Gastrocnemius medialis (tissue), 4 donors: ENCODE results near the gene MBTPS1. TPM values are rescaled to one million over a fixed set of nuclear protein-coding genes. Genes with fewer than 3 reads are reported as not detected.

Experiments
- ATAC-seq, 2 donors: fragments of 150-250 bp; one replicate each; pipeline ENCODE4 v1.9.1; 2016
- DNase-seq, 2 donors: peaks; one replicate each; pipeline ENCODE4 v3.0.0-alpha.2; 2019
- H3K27ac ChIP-seq, 4 donors: fragments of 200-600 bp; sonication (generic); 1 replicate in 1 of 4; 2 replicates in 3 of 4; pipeline ENCODE4 v1.5.1; 2016 to 2018; ENCODE audit warnings: mild to moderate bottlenecking in 2 of 4, moderate library complexity in 1 of 4
- H3K27me3 ChIP-seq, 3 donors: fragments of 200-600 bp; sonication (generic) in 2 of 3; 1 replicate in 1 of 3; 2 replicates in 2 of 3; pipeline versions ENCODE4 v1.5.1 to v1.6.0; 2016 to 2019; ENCODE audit warnings: mild to moderate bottlenecking in 1 of 3, moderate library complexity in 1 of 3
- H3K36me3 ChIP-seq, 2 donors: fragments of 200-600 bp; sonication (generic) in 1 of 2; one replicate each; pipeline ENCODE4 v1.5.1; 2017 to 2018
- H3K4me1 ChIP-seq, 2 donors: fragments of 200-600 bp; sonication (generic) in 1 of 2; one replicate each; pipeline ENCODE4 v1.5.1; 2016 to 2017; ENCODE audit warnings: mild to moderate bottlenecking in 2 of 2
- H3K4me3 ChIP-seq, 4 donors: fragments of 200-600 bp; sonication (generic) in 3 of 4; 1 replicate in 1 of 4; 2 replicates in 3 of 4; pipeline ENCODE4 v1.5.1; 2016 to 2019; ENCODE audit warnings: mild to moderate bottlenecking in 2 of 4
- H3K9me3 ChIP-seq, 3 donors: fragments of 200-600 bp; sonication (generic) in 2 of 3; 1 replicate in 1 of 3; 2 replicates in 2 of 3; pipeline ENCODE4 v1.5.1; 2016 to 2019
- CTCF ChIP-seq, 5 experiments: fragments of 450-650 bp in 3 of 5; fragments of 200-600 bp in 2 of 5; sonication (generic) in 2 of 5; IDR thresholded peaks in 4 of 5; conservative IDR thresholded peaks in 1 of 5; 1 replicate in 4 of 5; 2 replicates in 1 of 5; pipeline ENCODE4 v1.5.1; 2016 to 2019; ENCODE audit warnings: antibody characterized with exemption in 5 of 5, mild to moderate bottlenecking in 3 of 5, moderate library complexity in 3 of 5
- POLR2A ChIP-seq, 2 donors: fragments of 450-650 bp; IDR thresholded peaks; one replicate each; pipeline ENCODE4 v1.6.1; 2017; ENCODE audit warnings: antibody characterized with exemption in 2 of 2, mild to moderate bottlenecking in 2 of 2, moderate library complexity in 2 of 2
- in situ Hi-C, 4 donors: fragments of 200-750 bp; cut with MboI; loops; one replicate each; pipeline versions ENCODE4 v1.15.0 to v1.8.0; 2017; ENCODE audit warnings: low sequenced_read_pairs in 4 of 4
- intact Hi-C: fragments of 100-400 bp; cut with DNase I; formaldehyde crosslinking; loops from one replicate; pipeline ENCODE4 v1.15.1; 2023; ENCODE audit warnings: low total_unique reads
- total RNA-seq, 4 donors: library from RNA; depleted of rRNA; stranded (reverse); fragments of >200 nt; gene quantifications; one replicate each; pipeline versions ENCODE4 v1.1.0 to v1.2.3, GENCODE V29; 2016

MBTPS1 gene
- total RNA-seq, 4 donors from 2014 or later, result 28.8 to 44.3 (median 38.5) TPM

- H3K27ac ChIP-seq, result no peak overlapping the region
- in situ Hi-C loops (loop anchor here (10.0 to 25.0 kb wide), 3 partner anchors 86 to 98 kb away; partner anchors contain the start of genes TAF1C (in 2 of the 4) and ADAD2 (in 1 of the 4)), intact Hi-C loops (loop anchor here (5.0 kb wide), 1 partner anchor 48 kb away; no protein-coding TSS in a partner anchor)
- no peak overlapping the region for H3K4me3 ChIP-seq
- no peaks in the 10 kb centered on the region for H3K27me3 ChIP-seq
- DNase-seq, result no peak
- TF ChIP-seq CTCF (IDR thresholded peaks at IDR 0.05 in 4 of 5, conservative IDR thresholded peaks at IDR 0.05 in 1 of 5), result no peak
- TF ChIP-seq POLR2A (IDR thresholded peaks at IDR 0.05), result no peak
- peaks cover 0 to 90% of the 10 kb centered on the region in 2 donors for H3K36me3 ChIP-seq
- no peak for ATAC-seq
- no peaks in the 10 kb centered on the region for H3K4me1 ChIP-seq
- no peaks in the 10 kb centered on the region for H3K9me3 ChIP-seq
Observed at GRCh38 chr16:84088695-84089395, 27.9 kb downstream of the MBTPS1 start.

- intact Hi-C loops, result loop anchor here (5.0 kb wide), 1 partner anchor 50 kb away; no protein-coding TSS in a partner anchor
- Histone ChIP-seq H3K9me3 (no peaks in the 10 kb centered on the region), H3K27me3 (no peaks in the 10 kb centered on the region), H3K4me1 (no peaks in the 10 kb centered on the region), H3K4me3 (no peak overlapping the region), H3K36me3 (peaks cover 0 to 90% of the 10 kb centered on the region in 2 donors), H3K27ac (no peak overlapping the region)
- in situ Hi-C loops, result loop anchor here (10.0 to 25.0 kb wide), 3 partner anchors 87 to 100 kb away; partner anchors contain the start of genes TAF1C (in 2 of the 4) and ADAD2 (in 1 of the 4)
- ATAC-seq (no peak), DNase-seq (no peak)
- TF ChIP-seq CTCF (IDR thresholded peaks at IDR 0.05 in 4 of 5, conservative IDR thresholded peaks at IDR 0.05 in 1 of 5) (no peak), POLR2A (IDR thresholded peaks at IDR 0.05) (no peak)
Observed at GRCh38 chr16:84087466-84088151, 29.1 kb downstream of the MBTPS1 start.

- intact Hi-C loops, result loop anchor here (5.0 kb wide), 1 partner anchor 50 kb away; no protein-coding TSS in a partner anchor
- H3K27ac ChIP-seq, result no peak overlapping the region
Observed at GRCh38 chr16:84087001-84087400, 29.7 kb downstream of the MBTPS1 start.

GRCh38 chr16:84086341-84086740, 30.4 kb downstream of the MBTPS1 start:
- DNase-seq, result no peak
- H3K36me3 ChIP-seq, result peaks cover 0 to 87% of the 10 kb centered on the region in 2 donors
- TF ChIP-seq CTCF (IDR thresholded peaks at IDR 0.05 in 4 of 5, conservative IDR thresholded peaks at IDR 0.05 in 1 of 5), result no peak
- no peak for TF ChIP-seq POLR2A (IDR thresholded peaks at IDR 0.05)
- ATAC-seq, result no peak
- no peak overlapping the region for H3K4me3 ChIP-seq
- intact Hi-C loops, result loop anchor here (5.0 kb wide), 1 partner anchor 51 kb away; no protein-coding TSS in a partner anchor
- no peaks in the 10 kb centered on the region for H3K27me3 ChIP-seq
- H3K4me1 ChIP-seq, result no peaks in the 10 kb centered on the region
- no peak overlapping the region for H3K27ac ChIP-seq
- in situ Hi-C loops, result loop anchor here (10.0 to 25.0 kb wide), 3 partner anchors 88 to 101 kb away; partner anchors contain the start of genes TAF1C (in 2 of the 4) and ADAD2 (in 1 of the 4)
- H3K9me3 ChIP-seq, result no peaks in the 10 kb centered on the region

More at GRCh38 chr16:84087001-84087400, 29.7 kb downstream of the MBTPS1 start:
- Histone ChIP-seq H3K9me3 (no peaks in the 10 kb centered on the region), H3K4me3 (no peak overlapping the region), H3K27me3 (no peaks in the 10 kb centered on the region), H3K4me1 (no peaks in the 10 kb centered on the region), H3K36me3 (peaks cover 0 to 90% of the 10 kb centered on the region in 2 donors)
- TF ChIP-seq CTCF (IDR thresholded peaks at IDR 0.05 in 4 of 5, conservative IDR thresholded peaks at IDR 0.05 in 1 of 5), result no peak
- TF ChIP-seq POLR2A (IDR thresholded peaks at IDR 0.05), result no peak
- ATAC-seq (no peak), DNase-seq (no peak)
- in situ Hi-C loops, result loop anchor here (10.0 to 25.0 kb wide), 3 partner anchors 88 to 100 kb away; partner anchors contain the start of genes TAF1C (in 2 of the 4) and ADAD2 (in 1 of the 4)
